CD4-positive, alpha-beta T cell (primary cell): ENCODE data around the gene FRMD4B. TPM values are rescaled to one million over a fixed set of nuclear protein-coding genes. Genes with fewer than 3 reads are reported as not detected.
A peak's percentile ranks its signal among the peaks of the same experiment; 100 is the strongest.
"Not testable (repeated sequence)": the region's sequence is repeated elsewhere in the genome, so short reads cannot be mapped to it uniquely, and the experiment has no call there.

Experiments
- ATAC-seq: fragments of 200-7000 bp; cut with Tn5 transposase; one replicate; pipeline ENCODE4 v1.10.0; 2022; ENCODE audit warnings: mild to moderate bottlenecking; ENCODE audit not compliant: poor library complexity
- CTCF ChIA-PET: fragments of 350-600 bp; sonication (Branson Sonifier 250); formaldehyde crosslinking; loops from one replicate; lab custom pipeline; 2021; ENCODE audit warnings: antibody characterized with exemption, inconsistent platforms; lab: Charles Lee
- POLR2A ChIA-PET: fragments of 350-600 bp; sonication (Branson Sonifier 250); formaldehyde crosslinking; loops from one replicate; lab custom pipeline; 2021; ENCODE audit warnings: antibody characterized with exemption, inconsistent platforms; lab: Charles Lee
- DNase-seq, 14 experiments: peaks; one replicate each; pipeline ENCODE4 v3.0.0-alpha.2; 2013 to 2020; ENCODE audit warnings: mixed read lengths in 2 of 14
- H3K27ac ChIP-seq, 2 donors: one replicate each; pipeline versions ENCODE4 v1.5.1 to v1.7.0; 2013; ENCODE audit warnings: low read length in 2 of 2, low read depth in 1 of 2, mild to moderate bottlenecking in 1 of 2
- H3K27me3 ChIP-seq, 2 experiments: 1 replicate in 1 of 2; 2 replicates in 1 of 2; pipeline versions ENCODE4 v1.6.1 to v1.7.0; 2013; ENCODE audit warnings: low read length in 2 of 2, control low read depth in 1 of 2, mild to moderate bottlenecking in 1 of 2, moderate library complexity in 1 of 2; ENCODE audit not compliant: insufficient read depth in 2 of 2, control insufficient read depth in 1 of 2
- H3K36me3 ChIP-seq: one replicate; pipeline ENCODE4 v1.6.1; 2013; ENCODE audit warnings: low read length, control low read depth; ENCODE audit not compliant: insufficient read depth
- H3K4me1 ChIP-seq: one replicate; pipeline ENCODE4 v1.6.1; 2013; ENCODE audit warnings: low read length, control low read depth; ENCODE audit not compliant: insufficient read depth
- H3K4me3 ChIP-seq: one replicate; pipeline ENCODE4 v1.5.1; 2013; ENCODE audit warnings: mild to moderate bottlenecking, low read length, moderate library complexity
- H3K9me3 ChIP-seq, 2 experiments: 1 replicate in 1 of 2; 2 replicates in 1 of 2; pipeline versions ENCODE4 v1.6.1 to v1.7.0; 2013; ENCODE audit warnings: low read length in 2 of 2, mild to moderate bottlenecking in 2 of 2, control low read depth in 1 of 2, moderate library complexity in 1 of 2; ENCODE audit not compliant: control insufficient read depth in 1 of 2, insufficient read depth in 1 of 2
- H3K27ac Mint-ChIP-seq: one replicate; pipeline ENCODE4 v1.8.0; 2020; ENCODE audit warnings: mixed read lengths
- H3K27me3 Mint-ChIP-seq: one replicate; pipeline ENCODE4 v1.8.0; 2021; ENCODE audit warnings: mixed read lengths
- H3K36me3 Mint-ChIP-seq: one replicate; pipeline ENCODE4 v1.8.0; 2021; ENCODE audit warnings: low read depth, mixed read lengths
- H3K4me1 Mint-ChIP-seq: one replicate; pipeline ENCODE4 v1.8.0; 2021; ENCODE audit warnings: low read depth, mixed read lengths
- H3K4me3 Mint-ChIP-seq: one replicate; pipeline ENCODE4 v1.8.0; 2020; ENCODE audit warnings: mild to moderate bottlenecking, mixed read lengths
- H3K9me3 Mint-ChIP-seq: one replicate; pipeline ENCODE4 v1.8.0; 2020; ENCODE audit warnings: mixed read lengths
- CTCF ChIP-seq: fragments of 200-600 bp; IDR thresholded peaks from one replicate; pipeline ENCODE4 v1.8.0; 2022; ENCODE audit warnings: antibody characterized with exemption, mild to moderate bottlenecking
- intact Hi-C, 2 experiments: fragments of 100-400 bp; cut with DNase I in 1 of 2; cut with micrococcal nuclease in 1 of 2; formaldehyde crosslinking; loops; one replicate each; pipeline versions ENCODE4 v1.15.1 to v1.9.0; 2023 to 2025; cut with DNase I, micrococcal nuclease
- total RNA-seq, 174 experiments: library from RNA in 2 of 174; stranded (reverse) in 2 of 174; gene quantifications; one replicate each; pipeline ENCODE4 v1.2.3 and lab custom pipeline; 2021 to 2026

The FRMD4B gene
- total RNA-seq, 2 experiments from 2014 or later = 5.5 to 7.7 TPM

GRCh38 chr3:69235882-69236281 is 150.0 kb downstream of the FRMD4B start:
- ChIA-PET CTCF (interaction anchor here (0.7 to 1.4 kb wide), 2 partner anchors 10 to 1909 kb away, joined by 3 read pairs; no protein-coding TSS in a partner anchor), POLR2A (no interaction called here)
- Mint-ChIP-seq H3K4me3 (peak overlapping the region; percentile 11), H3K36me3 (no peaks in the 10 kb centered on the region), H3K27me3 (no peaks in the 10 kb centered on the region), H3K9me3 (no peaks in the 10 kb centered on the region), H3K27ac (peak overlapping the region; percentile 30), H3K4me1 (peaks cover 20% of the 10 kb centered on the region)
- peaks cover 28% of the 10 kb centered on the region for H3K4me1 ChIP-seq
- peak overlapping the region; percentile 16 for H3K4me3 ChIP-seq
- TF ChIP-seq CTCF = no peak
- no peaks in the 10 kb centered on the region for H3K9me3 ChIP-seq
- H3K27me3 ChIP-seq = no peaks in the 10 kb centered on the region
- DNase-seq (peak in 3 of 14 experiments; percentile 59 to 71 (median 64)), ATAC-seq (peak; percentile 59)
- H3K36me3 ChIP-seq = no peaks in the 10 kb centered on the region
- no peak overlapping the region for H3K27ac ChIP-seq
- intact Hi-C loops = no loop called here

- H3K27me3 ChIP-seq, H3K27ac ChIP-seq, H3K36me3 Mint-ChIP-seq, H3K27me3 Mint-ChIP-seq, POLR2A ChIA-PET, H3K9me3 ChIP-seq, H3K4me3 Mint-ChIP-seq, H3K4me3 ChIP-seq, CTCF ChIA-PET, H3K9me3 Mint-ChIP-seq, H3K36me3 ChIP-seq, ATAC-seq, DNase-seq, intact Hi-C loops: not testable (repeated sequence)
- peak overlapping the region; percentile 30 for H3K27ac Mint-ChIP-seq
- peaks cover 28% of the 10 kb centered on the region for H3K4me1 ChIP-seq
- peaks cover 20% of the 10 kb centered on the region for H3K4me1 Mint-ChIP-seq
These were observed 150.7 kb downstream of the FRMD4B start for GRCh38 chr3:69235227-69235626.

GRCh38 chr3:69232482-69232881 is 153.4 kb downstream of the FRMD4B start:
- H3K27ac ChIP-seq = no peak overlapping the region
- no peaks in the 10 kb centered on the region for H3K27me3 Mint-ChIP-seq
- DNase-seq (no peak), ATAC-seq (no peak)
- H3K4me1 ChIP-seq = peaks cover 24% of the 10 kb centered on the region
- ChIA-PET POLR2A (no interaction called here), CTCF (interaction anchor here (0.6 to 0.7 kb wide), 2 partner anchors 23 to 65 kb away, joined by 3 read pairs; no protein-coding TSS in a partner anchor)
- no peaks in the 10 kb centered on the region for H3K9me3 ChIP-seq
- H3K4me1 Mint-ChIP-seq = peaks cover 20% of the 10 kb centered on the region
- H3K4me3 Mint-ChIP-seq = no peak overlapping the region
- H3K9me3 Mint-ChIP-seq = no peaks in the 10 kb centered on the region
- no peak for TF ChIP-seq CTCF
- H3K27ac Mint-ChIP-seq = no peak overlapping the region
- H3K36me3 ChIP-seq = no peaks in the 10 kb centered on the region
- no peaks in the 10 kb centered on the region for H3K27me3 ChIP-seq
- H3K4me3 ChIP-seq = no peak overlapping the region
- intact Hi-C loops = no loop called here
- H3K36me3 Mint-ChIP-seq = no peaks in the 10 kb centered on the region

- no peak overlapping the region for H3K4me3 ChIP-seq
- ChIA-PET CTCF (interaction anchor here (0.6 kb wide), 1 partner anchor 23 kb away, joined by 3 read pairs; no protein-coding TSS in a partner anchor), POLR2A (no interaction called here)
- no peaks in the 10 kb centered on the region for H3K9me3 ChIP-seq
- Mint-ChIP-seq H3K27me3 (no peaks in the 10 kb centered on the region), H3K4me1 (peaks cover 18% of the 10 kb centered on the region), H3K27ac (no peak overlapping the region), H3K36me3 (no peaks in the 10 kb centered on the region), H3K4me3 (no peak overlapping the region), H3K9me3 (no peaks in the 10 kb centered on the region)
- H3K4me1 ChIP-seq = peaks cover 19% of the 10 kb centered on the region
- H3K27me3 ChIP-seq = no peaks in the 10 kb centered on the region
- H3K27ac ChIP-seq = no peak overlapping the region
- ATAC-seq (no peak), DNase-seq (no peak)
- TF ChIP-seq CTCF = no peak
- no peaks in the 10 kb centered on the region for H3K36me3 ChIP-seq
- intact Hi-C loops = no loop called here
These were observed 153.9 kb downstream of the FRMD4B start for GRCh38 chr3:69231929-69232440.
